Stimulated activated CD4-positive, alpha-beta T cell treated with anti-CD3 and anti-CD28 coated beads, Interleukin-1b, Interleukin-23, amount 100 ng/mL, for 24 hours (primary cell): Measurements from ENCODE around the gene TSR1.

Experiments used
- DNase-seq, 4 experiments: peaks; one replicate each; pipeline ENCODE4 v3.0.0-alpha.2; 2020; ENCODE audit warnings: low read depth in 4 of 4, low spot score in 1 of 4

The TSR1 gene

GRCh38 chr17:2289878-2290478, 46.3 kb downstream of the TSR1 start:
- DNase-seq: no peak

- DNase-seq: no peak
Measured at GRCh38 chr17:2283302-2283701, 53.0 kb downstream of the TSR1 start.

GRCh38 chr17:2282297-2282873, 53.9 kb downstream of the TSR1 start:
- DNase-seq: no peak

- no peak for DNase-seq
Measured at GRCh38 chr17:2279707-2280106, 56.5 kb downstream of the TSR1 start.

- no peak for DNase-seq
Measured at GRCh38 chr17:2277429-2278170, 58.7 kb downstream of the TSR1 start.

GRCh38 chr17:2275722-2276121, 60.5 kb downstream of the TSR1 start:
- DNase-seq: no peak

- no peak for DNase-seq
Measured at GRCh38 chr17:2274414-2274813, 61.8 kb downstream of the TSR1 start.
